OCI-LY3 (cell line): ENCODE measurements around the gene BRMS1.

Experiments
- CTCF ChIP-seq: fragments of 200-600, 300-600 bp; sonication (generic); IDR thresholded peaks from 2 replicates; pipeline ENCODE4 v1.5.1; 2014; ENCODE audit warnings: antibody characterized with exemption, low read length, low read depth
- EZH2phosphoT487 ChIP-seq: fragments of 200-600 bp; shearing (Covaris generic); IDR thresholded peaks from 2 replicates; pipeline ENCODE4 v1.6.1; 2018; ENCODE audit warnings: antibody characterized with exemption, mixed run types, low read depth

GRCh38 chr11:66359662-66360087, 14.8 kb upstream of the BRMS1 start:
- TF ChIP-seq CTCF (no peak), EZH2phosphoT487 (no peak)
